H54 (cell line): Measurements from ENCODE around the gene PPP2R3A.
"Not testable (repeated sequence)": the region's sequence is repeated elsewhere in the genome, so short reads cannot be mapped to it uniquely, and the experiment has no call there.

ENCODE experiments used
- DNase-seq: peaks from one replicate; pipeline ENCODE4 v3.0.0; 2011; ENCODE audit warnings: low spot score, mixed read lengths; ENCODE audit not compliant: insufficient read length
- FAIRE-seq: peaks from 3 replicates; lab custom pipeline; 2011; peaks lifted over from hg19 to GRCh38; lab: Jason Lieb, UNC
- POLR2A ChIP-seq: IDR thresholded peaks from 2 replicates; pipeline ENCODE4 v1.6.1; 2011; ENCODE audit warnings: low read depth, mild to moderate bottlenecking, low read length

Gene PPP2R3A

DNA sequence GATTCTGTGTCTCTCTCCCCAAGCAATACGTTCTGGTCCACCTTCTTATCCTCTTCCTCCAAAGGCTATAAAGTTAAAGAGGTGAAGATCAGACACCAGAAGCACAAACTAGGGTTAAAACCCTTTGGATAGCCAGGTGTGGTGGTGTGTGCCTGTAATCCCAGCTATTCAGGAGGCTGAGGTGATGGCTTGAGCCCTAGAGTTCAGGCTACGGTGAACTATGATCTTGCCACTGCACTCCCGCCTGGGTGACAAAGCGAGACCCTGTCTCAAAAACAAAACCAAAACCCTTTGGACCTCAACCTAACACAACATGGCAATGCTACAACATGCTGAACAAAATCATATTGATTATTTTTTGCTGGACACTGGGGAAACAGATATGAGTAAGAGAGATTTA is 187.4 kb downstream of the PPP2R3A start:
- no peak for DNase-seq
- no peak for FAIRE-seq
- TF ChIP-seq POLR2A: no peak

DNA sequence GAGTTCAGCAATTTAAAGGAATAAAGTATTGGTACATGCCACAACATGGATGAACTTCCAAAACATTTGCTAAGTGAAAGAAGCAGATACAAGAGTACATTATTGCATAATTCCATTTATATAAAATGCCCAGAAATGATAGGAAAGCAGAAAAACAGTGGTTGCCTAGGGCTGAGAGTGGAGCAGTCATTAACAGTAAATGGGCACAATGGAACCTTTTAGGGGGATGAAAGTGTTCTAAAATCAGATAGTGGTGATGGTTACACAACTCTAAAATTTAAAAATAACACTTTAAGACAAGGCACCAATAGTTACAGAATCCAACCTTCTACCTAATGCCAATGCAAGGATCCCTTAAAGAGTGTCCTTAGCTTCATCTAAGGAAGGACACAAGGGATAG is 196.0 kb downstream of the PPP2R3A start:
- DNase-seq (no peak), FAIRE-seq (no peak)
- TF ChIP-seq POLR2A: no peak

DNA sequence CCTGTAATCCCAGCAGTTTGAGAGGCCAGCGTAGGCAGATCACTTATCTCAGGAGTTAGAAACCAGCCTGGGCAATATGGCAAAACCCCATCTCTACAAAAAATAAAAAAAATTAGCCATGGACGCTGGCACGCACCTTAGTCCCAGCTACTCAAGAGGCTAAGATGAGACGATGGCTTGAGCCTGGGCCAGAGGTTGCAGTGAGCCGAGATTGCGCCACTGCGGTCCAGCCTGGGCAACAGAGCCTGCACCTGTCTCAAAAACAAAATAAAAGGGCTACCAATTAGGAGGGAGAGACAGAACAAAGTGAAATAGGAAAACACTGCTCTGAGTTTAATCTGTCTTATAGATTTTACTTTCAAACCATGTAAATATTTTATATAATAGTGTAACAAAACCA is 196.8 kb downstream of the PPP2R3A start:
- no peak for FAIRE-seq
- no peak for DNase-seq
- TF ChIP-seq POLR2A: no peak

DNA sequence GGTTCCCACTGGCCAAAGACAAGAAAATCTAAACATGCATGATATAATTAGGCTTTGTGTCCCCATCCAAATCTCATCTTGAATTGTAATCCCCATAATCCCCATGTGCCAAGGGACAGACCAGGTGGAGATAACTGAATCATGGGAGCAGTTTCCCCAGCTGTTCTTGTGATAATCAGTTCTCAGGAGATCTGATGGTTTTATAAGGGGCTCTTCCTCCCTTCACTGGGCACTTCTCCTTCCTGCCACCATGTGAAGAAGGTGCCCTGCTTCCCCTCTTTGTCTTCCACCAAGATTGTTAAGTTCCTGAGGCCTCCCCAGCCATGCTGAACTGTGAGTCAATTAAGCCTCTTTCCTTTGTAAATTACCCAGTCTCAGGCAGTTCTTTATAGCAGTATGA is 198.1 kb downstream of the PPP2R3A start:
- DNase-seq, FAIRE-seq: not testable (repeated sequence)

DNA sequence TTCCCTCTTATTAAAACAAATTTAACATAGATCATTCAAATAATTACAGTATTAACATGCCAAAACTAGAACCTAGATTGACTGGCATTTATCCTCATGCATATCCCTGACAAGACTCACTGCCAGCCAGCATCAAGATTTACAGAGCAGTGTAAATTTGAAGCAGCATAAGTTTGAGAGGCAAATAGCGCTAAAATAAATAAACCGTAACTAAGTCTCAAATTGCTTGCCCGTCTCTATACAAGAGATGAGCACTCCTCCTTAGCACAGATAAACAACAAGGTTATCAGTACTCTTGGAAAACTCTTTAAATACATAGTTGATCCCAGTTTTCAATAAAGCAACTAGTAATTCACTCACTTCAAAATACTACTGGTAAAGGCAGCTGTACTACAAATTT is 201.0 kb downstream of the PPP2R3A start:
- no peak for DNase-seq
- TF ChIP-seq POLR2A: no peak
- peak; percentile 45 for FAIRE-seq

DNA sequence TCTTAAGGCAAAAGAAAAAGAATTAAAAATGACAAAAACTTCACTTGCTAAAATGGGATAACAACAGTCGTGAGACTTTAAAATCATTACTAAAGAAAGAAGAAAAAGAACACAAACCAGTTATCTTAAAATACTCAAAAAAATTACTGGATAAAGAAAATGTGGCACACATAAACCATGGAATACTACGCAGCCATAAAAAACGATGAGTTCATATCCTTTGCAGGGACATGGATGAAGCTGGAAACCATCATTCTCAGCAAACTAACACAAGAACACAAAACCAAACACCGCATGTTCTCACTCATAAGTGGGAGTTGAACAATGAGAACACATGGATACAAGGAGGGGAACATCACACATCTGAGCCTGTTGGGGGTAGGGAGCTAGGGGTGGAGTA is 202.7 kb downstream of the PPP2R3A start:
- not testable (repeated sequence) for DNase-seq, FAIRE-seq

DNA sequence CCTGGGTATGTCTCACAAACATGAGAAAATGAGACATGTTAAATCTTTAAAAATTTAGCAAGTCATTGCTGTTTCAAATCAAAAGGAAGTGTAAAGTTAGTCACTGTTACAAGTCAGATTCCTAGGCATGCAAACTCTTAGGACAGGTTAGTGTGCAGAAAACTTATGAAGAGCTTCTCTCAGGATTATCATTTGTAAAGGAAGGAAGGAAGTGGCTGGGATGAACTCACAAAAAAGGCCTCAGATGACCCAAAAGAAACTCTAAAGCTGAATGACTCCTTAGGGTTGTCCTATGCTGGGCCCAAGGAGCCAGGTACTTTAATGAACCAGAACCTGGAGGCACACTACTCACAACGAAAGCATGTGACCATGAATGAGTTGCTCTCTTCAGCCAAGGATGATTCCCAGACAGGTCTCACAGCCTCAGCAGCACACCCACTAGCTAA is 205.6 kb downstream of the PPP2R3A start:
- DNase-seq: no peak
- no peak for TF ChIP-seq POLR2A
- FAIRE-seq: peak; percentile 85

DNA sequence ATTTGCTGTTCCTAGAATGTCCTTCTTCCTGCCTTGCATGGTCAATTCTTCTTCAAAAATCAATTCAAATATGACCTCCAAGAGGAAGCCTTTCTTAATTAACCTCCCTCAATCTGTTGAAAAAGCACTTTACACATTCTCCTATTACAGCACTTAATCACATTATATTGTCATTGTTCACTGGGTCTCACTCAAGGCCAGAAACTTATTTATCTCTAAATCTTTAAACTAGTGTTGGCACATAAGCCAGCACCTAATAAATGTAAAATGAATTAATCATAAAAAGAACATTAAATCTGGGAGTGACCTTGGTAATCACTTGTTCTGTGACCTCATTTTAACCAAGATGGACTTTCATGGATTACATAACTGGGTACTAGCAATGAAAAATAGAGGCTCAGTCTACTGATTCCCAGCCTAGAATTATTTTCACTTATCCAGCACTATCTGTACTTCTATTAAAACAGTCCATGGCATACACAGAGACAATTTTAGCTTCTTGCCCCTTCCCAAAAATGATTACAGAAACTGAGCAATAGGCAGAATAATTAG is 208.5 kb downstream of the PPP2R3A start:
- DNase-seq: no peak
- peak; percentile 53 for FAIRE-seq
- TF ChIP-seq POLR2A: no peak

DNA sequence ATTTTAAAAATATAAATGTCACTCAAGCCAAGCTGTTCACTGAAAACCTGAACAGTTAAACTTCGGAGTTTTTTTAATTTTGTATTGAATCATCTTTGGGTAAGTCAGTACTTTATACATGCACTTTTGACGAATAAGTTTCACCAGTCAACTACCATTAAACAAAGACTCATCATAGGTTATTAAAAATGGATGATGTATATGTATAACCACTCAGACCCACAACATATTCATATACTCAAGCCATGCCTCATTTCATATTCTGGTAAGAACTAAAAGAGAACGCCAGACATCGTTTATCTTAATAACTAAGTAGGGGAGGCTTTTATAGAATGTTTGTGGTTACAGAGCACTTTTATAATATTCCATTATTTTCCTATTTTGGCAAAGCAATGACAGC is 212.3 kb downstream of the PPP2R3A start:
- DNase-seq: no peak
- no peak for FAIRE-seq
- TF ChIP-seq POLR2A: no peak

DNA sequence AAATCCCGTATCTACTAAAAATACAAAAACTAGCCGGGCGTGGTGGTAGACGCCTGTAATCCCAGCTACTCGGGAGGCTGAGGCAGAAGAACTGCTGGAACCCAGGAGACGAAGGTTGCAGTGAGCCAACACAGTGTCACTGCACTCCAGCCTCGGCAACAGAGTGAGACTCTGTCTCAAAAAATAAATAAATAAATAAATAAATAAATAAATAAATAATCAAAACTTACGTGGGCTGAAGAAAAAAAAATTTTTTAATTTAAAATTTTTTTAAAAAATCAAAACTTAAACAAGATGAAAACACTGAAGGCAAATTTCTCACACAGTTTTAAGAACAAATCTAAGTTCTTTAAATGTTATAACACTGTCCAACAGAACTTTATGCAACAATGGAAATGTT is 216.2 kb downstream of the PPP2R3A start:
- no peak for FAIRE-seq
- no peak for TF ChIP-seq POLR2A
- DNase-seq: no peak

DNA sequence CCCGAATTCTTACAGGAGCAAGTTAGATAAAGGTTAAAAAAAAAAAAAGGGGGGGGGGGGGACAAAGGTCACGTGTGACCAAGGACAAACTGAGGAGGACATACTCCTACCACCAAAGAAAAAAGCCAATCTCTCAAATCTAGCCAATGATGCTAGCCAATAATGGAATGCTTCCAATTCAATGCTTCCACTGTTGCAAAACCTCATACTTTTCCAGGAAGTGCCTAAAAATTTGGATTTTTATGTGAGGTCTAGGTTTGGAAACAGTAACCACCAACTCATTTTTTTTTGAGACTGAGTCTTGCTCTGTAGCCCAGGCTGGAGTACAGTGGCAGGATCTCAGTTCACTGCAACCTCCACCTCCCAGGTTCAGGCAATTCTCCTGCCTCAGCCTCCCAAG is 219.2 kb downstream of the PPP2R3A start:
- TF ChIP-seq POLR2A: no peak
- no peak for FAIRE-seq
- no peak for DNase-seq

DNA sequence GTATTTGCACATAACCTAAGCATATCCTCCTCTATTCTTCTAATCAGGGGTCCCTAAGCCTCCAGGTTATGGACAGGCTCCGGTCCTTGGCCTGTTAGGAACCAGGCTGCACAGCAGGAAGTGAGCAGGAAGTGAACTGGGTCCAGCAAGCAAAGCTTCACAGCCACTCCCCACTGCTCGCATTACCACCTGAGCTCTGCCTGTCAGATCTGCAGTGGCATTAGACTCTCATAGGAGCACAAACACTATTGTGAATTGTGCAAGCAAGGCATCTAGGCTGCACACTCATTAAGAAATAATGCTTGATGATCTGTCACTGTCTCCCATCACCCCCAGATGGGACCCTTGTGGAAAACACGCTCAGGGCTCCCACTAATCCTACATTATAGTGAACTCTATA is 220.8 kb downstream of the PPP2R3A start:
- TF ChIP-seq POLR2A: no peak
- no peak for DNase-seq
- FAIRE-seq: peak; percentile 55

DNA sequence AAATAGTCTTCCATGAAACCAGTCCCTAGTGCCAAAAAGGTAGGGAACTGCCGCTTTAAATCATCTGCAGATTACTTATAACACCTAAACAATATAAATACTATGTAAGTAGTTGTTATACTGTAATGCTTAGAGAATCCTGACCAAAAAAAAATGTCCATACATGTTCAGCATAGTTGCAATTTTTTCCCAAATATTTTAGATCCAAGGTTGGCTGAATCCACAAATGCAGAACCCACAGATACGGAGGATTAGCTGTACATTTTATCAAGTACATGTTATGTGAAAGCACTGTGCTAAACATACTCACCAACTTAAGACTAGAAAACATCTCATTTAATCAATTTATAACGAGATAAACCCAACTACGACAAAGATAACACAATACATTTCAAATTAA is 221.3 kb downstream of the PPP2R3A start:
- TF ChIP-seq POLR2A: no peak
- DNase-seq (no peak), FAIRE-seq (no peak)

DNA sequence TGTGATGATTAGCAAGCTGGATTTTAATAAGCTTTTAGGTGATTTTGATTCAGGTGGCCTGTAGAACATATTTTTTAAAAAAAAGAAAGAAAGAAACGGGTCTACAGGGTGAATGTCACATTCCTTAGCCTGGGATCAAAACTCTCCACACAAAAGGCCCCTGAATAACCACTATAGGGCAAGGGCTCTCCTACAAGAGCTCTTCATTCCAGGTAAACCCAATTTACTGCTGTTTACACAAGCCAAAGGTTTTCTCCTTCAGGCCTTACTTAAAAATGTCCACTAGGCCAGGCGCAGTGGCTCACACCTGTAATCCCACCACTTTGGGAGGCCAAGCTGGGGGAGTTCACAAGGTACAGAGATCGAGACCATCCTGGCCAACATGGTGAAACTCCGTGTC is 222.3 kb downstream of the PPP2R3A start:
- FAIRE-seq (no peak), DNase-seq (no peak)
- TF ChIP-seq POLR2A: no peak

DNA sequence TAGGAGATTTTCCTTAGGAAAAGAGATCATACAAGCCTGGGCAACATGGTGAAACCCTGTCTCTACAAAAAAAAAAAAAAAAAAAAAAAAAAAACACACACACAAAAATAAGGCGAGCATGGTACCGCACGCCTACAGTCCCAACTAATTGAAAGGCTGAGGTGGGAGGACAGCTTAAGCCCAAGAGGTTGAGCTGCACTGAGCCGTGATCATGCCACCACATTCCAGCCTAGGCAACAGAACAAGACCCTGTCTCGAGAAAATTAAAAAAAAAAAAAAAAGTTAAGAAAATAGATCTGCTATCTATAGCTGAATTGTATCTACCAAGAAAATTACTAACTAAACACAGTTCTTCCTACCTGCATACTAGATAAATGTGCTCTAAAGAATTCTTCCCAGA is 223.5 kb downstream of the PPP2R3A start:
- FAIRE-seq (no peak), DNase-seq (no peak)
- TF ChIP-seq POLR2A: no peak
